Progenitor cell of endocrine pancreas (in vitro differentiated cells): ENCODE measurements around the gene HLCS. TPM values are rescaled to one million over a fixed set of nuclear protein-coding genes. Genes with fewer than 3 reads are reported as not detected.

ENCODE experiments used
- DNase-seq: peaks from one replicate; pipeline ENCODE4 v3.0.0; 2021; ENCODE audit warnings: low spot score; ENCODE audit not compliant: unreplicated experiment
- H3K27ac Mint-ChIP-seq: 2 replicates; pipeline ENCODE4 v1.8.0; 2021; ENCODE audit warnings: mild to moderate bottlenecking, moderate library complexity, mixed read lengths
- H3K27me3 Mint-ChIP-seq: 2 replicates; pipeline ENCODE4 v1.8.0; 2021; ENCODE audit warnings: mixed read lengths
- H3K36me3 Mint-ChIP-seq: 2 replicates; pipeline ENCODE4 v1.8.0; 2022; ENCODE audit warnings: mixed read lengths; ENCODE audit not compliant: insufficient read depth
- H3K4me1 Mint-ChIP-seq: 2 replicates; pipeline ENCODE4 v1.8.0; 2021; ENCODE audit warnings: low read depth, mixed read lengths
- H3K4me3 Mint-ChIP-seq: 2 replicates; pipeline ENCODE4 v1.8.0; 2021; ENCODE audit warnings: low read depth, mild to moderate bottlenecking, moderate library complexity, mixed read lengths
- H3K9me3 Mint-ChIP-seq: 2 replicates; pipeline ENCODE4 v1.8.0; 2021; ENCODE audit warnings: low read depth, mixed read lengths
- CTCF ChIP-seq: fragments of 200-600 bp; sonication (generic); IDR thresholded peaks from one replicate; pipeline ENCODE4 v1.5.0; 2021; ENCODE audit warnings: antibody characterized with exemption, mild to moderate bottlenecking; ENCODE audit not compliant: unreplicated experiment
- total RNA-seq: library from RNA; stranded (reverse); gene quantifications from 2 replicates; pipeline ENCODE4 v1.2.1, GENCODE V29; 2021

Gene HLCS
- total RNA-seq, 1 donor from 2014 or later = 34.3 TPM

GRCh38 chr21:36773117-36773516 is 193.4 kb downstream of the HLCS start:
- Mint-ChIP-seq H3K4me3 (no peak overlapping the region), H3K36me3 (no peaks in the 10 kb centered on the region), H3K27me3 (no peaks in the 10 kb centered on the region), H3K4me1 (peaks cover 6% of the 10 kb centered on the region), H3K27ac (no peak overlapping the region), H3K9me3 (no peaks in the 10 kb centered on the region)
- DNase-seq = no peak
- no peak for TF ChIP-seq CTCF

- no peak overlapping the region for H3K4me3 Mint-ChIP-seq
- DNase-seq = no peak
- peaks cover 9% of the 10 kb centered on the region for H3K4me1 Mint-ChIP-seq
- H3K27ac Mint-ChIP-seq = no peak overlapping the region
- H3K36me3 Mint-ChIP-seq = peaks cover 4% of the 10 kb centered on the region
- H3K27me3 Mint-ChIP-seq = no peaks in the 10 kb centered on the region
- no peaks in the 10 kb centered on the region for H3K9me3 Mint-ChIP-seq
- no peak for TF ChIP-seq CTCF
Measured at GRCh38 chr21:36769051-36769839, 197.2 kb downstream of the HLCS start.

GRCh38 chr21:36768496-36768895 is 198.0 kb downstream of the HLCS start:
- Mint-ChIP-seq H3K36me3 (peaks cover 5% of the 10 kb centered on the region), H3K4me3 (no peak overlapping the region)
- DNase-seq = no peak

GRCh38 chr21:36767096-36767495 is 199.4 kb downstream of the HLCS start:
- DNase-seq = no peak
- H3K9me3 Mint-ChIP-seq = no peaks in the 10 kb centered on the region
- peaks cover 6% of the 10 kb centered on the region for H3K36me3 Mint-ChIP-seq
- H3K27me3 Mint-ChIP-seq = no peaks in the 10 kb centered on the region
- H3K4me3 Mint-ChIP-seq = no peak overlapping the region
- no peak for TF ChIP-seq CTCF
- H3K27ac Mint-ChIP-seq = no peak overlapping the region
- peaks cover 9% of the 10 kb centered on the region for H3K4me1 Mint-ChIP-seq

More at GRCh38 chr21:36768496-36768895, 198.0 kb downstream of the HLCS start:
- no peaks in the 10 kb centered on the region for H3K27me3 Mint-ChIP-seq
- peaks cover 9% of the 10 kb centered on the region for H3K4me1 Mint-ChIP-seq
- H3K27ac Mint-ChIP-seq = no peak overlapping the region
- no peak for TF ChIP-seq CTCF
- no peaks in the 10 kb centered on the region for H3K9me3 Mint-ChIP-seq

GRCh38 chr21:36766511-36766910 is 200.0 kb downstream of the HLCS start:
- no peak for TF ChIP-seq CTCF
- Mint-ChIP-seq H3K36me3 (peaks cover 8% of the 10 kb centered on the region), H3K9me3 (no peaks in the 10 kb centered on the region), H3K4me3 (no peak overlapping the region), H3K4me1 (peaks cover 9% of the 10 kb centered on the region), H3K27me3 (no peaks in the 10 kb centered on the region), H3K27ac (no peak overlapping the region)
- no peak for DNase-seq
